Keratinocyte (primary cell): ENCODE data around the gene DOCK11. TPM values are rescaled to one million over a fixed set of nuclear protein-coding genes. Genes with fewer than 3 reads are reported as not detected.

Experiments
- DNase-seq: peaks from one replicate; pipeline ENCODE4 v3.0.0-alpha.2; 2011; ENCODE audit warnings: low read depth, missing footprints, low spot score
- FAIRE-seq: peaks from 2 replicates; lab custom pipeline; 2011; peaks lifted over from hg19 to GRCh38; lab: Jason Lieb, UNC
- H2AFZ ChIP-seq: 2 replicates; pipeline ENCODE4 v1.6.0; 2012; ENCODE audit warnings: low read length, control low read depth, inconsistent platforms; ENCODE audit not compliant: control insufficient read depth
- H3K27ac ChIP-seq: 2 replicates; pipeline ENCODE4 v1.5.1; 2011; ENCODE audit warnings: low read length; ENCODE audit not compliant: control insufficient read depth, insufficient read depth
- H3K27me3 ChIP-seq: 3 replicates; pipeline ENCODE4 v1.6.0; 2011; ENCODE audit warnings: low read length; ENCODE audit not compliant: control insufficient read depth, insufficient read depth; ENCODE audit errors: extremely low read depth
- H3K36me3 ChIP-seq, 2 experiments: 2 replicates in 1 of 2; 3 replicates in 1 of 2; pipeline ENCODE4 v1.5.1; 2011; ENCODE audit warnings: low read length in 2 of 2, mild to moderate bottlenecking in 1 of 2; ENCODE audit not compliant: control insufficient read depth in 2 of 2, insufficient read depth in 2 of 2; ENCODE audit errors: extremely low read depth in 1 of 2
- H3K4me1 ChIP-seq: 3 replicates; pipeline ENCODE4 v1.5.1; 2011; ENCODE audit warnings: low read length; ENCODE audit not compliant: control insufficient read depth, insufficient read depth; ENCODE audit errors: extremely low read depth
- H3K4me2 ChIP-seq: 3 replicates; pipeline ENCODE4 v1.6.0; 2011; ENCODE audit warnings: low read depth, low read length; ENCODE audit not compliant: control insufficient read depth, insufficient read depth; ENCODE audit errors: extremely low read depth
- H3K4me3 ChIP-seq, 3 experiments: fragments of 200-600 bp in 1 of 3; sonication (generic) in 1 of 3; 2 replicates in 2 of 3; 3 replicates in 1 of 3; pipeline ENCODE4 v1.5.1; 2011 to 2016; ENCODE audit warnings: low read length in 3 of 3, mild to moderate bottlenecking in 3 of 3, control low read depth in 2 of 3, inconsistent platforms in 1 of 3, low read depth in 1 of 3, mixed read lengths in 1 of 3, mixed run types in 1 of 3, moderate library complexity in 1 of 3; ENCODE audit not compliant: control insufficient read depth in 2 of 3, insufficient read depth in 2 of 3; ENCODE audit errors: extremely low read depth in 1 of 3
- H3K79me2 ChIP-seq: 2 replicates; pipeline ENCODE4 v1.6.0; 2012; ENCODE audit warnings: low read length; ENCODE audit not compliant: control insufficient read depth, insufficient read depth
- H3K9ac ChIP-seq: 3 replicates; pipeline ENCODE4 v1.6.0; 2011; ENCODE audit warnings: low read length; ENCODE audit not compliant: control insufficient read depth, insufficient read depth; ENCODE audit errors: extremely low read depth
- H3K9me1 ChIP-seq: 3 replicates; pipeline ENCODE4 v1.6.0; 2011; ENCODE audit warnings: low read length; ENCODE audit not compliant: control insufficient read depth, insufficient read depth; ENCODE audit errors: extremely low read depth
- H3K9me3 ChIP-seq: 2 replicates; pipeline ENCODE4 v1.5.1; 2012; ENCODE audit warnings: low read depth, low read length; ENCODE audit not compliant: control insufficient read depth
- H4K20me1 ChIP-seq: 3 replicates; pipeline ENCODE4 v1.6.0; 2011; ENCODE audit warnings: low read length; ENCODE audit not compliant: control insufficient read depth, insufficient read depth; ENCODE audit errors: extremely low read depth
- CTCF ChIP-seq, 3 experiments: IDR thresholded peaks in 1 of 3; conservative IDR thresholded peaks in 1 of 3; optimal IDR thresholded peaks in 1 of 3; 2 replicates in 2 of 3; 3 replicates in 1 of 3; pipeline versions ENCODE3 to v1.5.1; 2011; ENCODE audit warnings: low read length in 3 of 3, mild to moderate bottlenecking in 3 of 3, moderate library complexity in 2 of 3, control low read depth in 1 of 3, inconsistent platforms in 1 of 3; ENCODE audit not compliant: insufficient read depth in 2 of 3; ENCODE audit errors: extremely low read depth in 1 of 3
- EZH2 ChIP-seq: IDR thresholded peaks from one replicate; pipeline ENCODE4 v1.6.1; 2012; ENCODE audit warnings: inconsistent platforms, mild to moderate bottlenecking, low read length, moderate library complexity
- dilution Hi-C: fragments of 300-500 bp; cut with MboI; formaldehyde crosslinking; loops from one replicate; pipeline ENCODE4 v1.7.0; 2020; ENCODE audit warnings: low sequenced_read_pairs; ENCODE audit not compliant: extremely low pct_ligation_motif_present
- polyA plus RNA-seq, 5 experiments: library from polyadenylated mRNA; depleted of rRNA in 3 of 5; stranded (reverse) in 3 of 5; stranded (forward) in 1 of 5; unstranded in 1 of 5; fragments of >200 nt; gene quantifications; 1 replicate in 1 of 5; 2 replicates in 3 of 5; 3 replicates in 1 of 5; pipeline versions ENCODE4 v1.2.1 to v1.2.3, GENCODE V29; 2011 to 2012; ENCODE audit warnings: missing spikeins in 2 of 5, low read depth in 1 of 5, low replicate concordance in 1 of 5
- small RNA-seq, 3 experiments: library from RNA; depleted of rRNA; stranded (forward); fragments of <200 nt; gene quantifications; one replicate each; pipeline ENCODE3, GENCODE V24; 2012; ENCODE audit warnings: low read depth in 3 of 3, low replicate concordance in 1 of 3; ENCODE audit not compliant: insufficient read length in 3 of 3

DOCK11 gene
- polyA plus RNA-seq, 1 donor (not counting 4 experiments of a cell fraction or from before 2014, with no cell fraction given) = 4.6 TPM

- FAIRE-seq = no peak
Measured at GRCh38 chrX:118734909-118735308, 239.3 kb downstream of the DOCK11 start.

More at GRCh38 chrX:118734909-118735308, 239.3 kb downstream of the DOCK11 start:
- no peak overlapping the region for H3K4me2 ChIP-seq
- no peak overlapping the region for H3K27ac ChIP-seq
- no peak overlapping the region for H3K4me3 ChIP-seq
- TF ChIP-seq CTCF (optimal IDR thresholded peaks at IDR 0.05 in 1 of 3, IDR thresholded peaks at IDR 0.05 in 1 of 3, conservative IDR thresholded peaks at IDR 0.05 in 1 of 3; ENCODE audit: extremely low read depth in 1 of 3, insufficient read depth in 2 of 3, low read length in 3 of 3) (no peak), EZH2 (no peak)
- H3K27me3 ChIP-seq = no peaks in the 10 kb centered on the region
- no peak for DNase-seq
- H3K9me3 ChIP-seq = no peaks in the 10 kb centered on the region
- H4K20me1 ChIP-seq = no peaks in the 10 kb centered on the region
- H2AFZ ChIP-seq = no peak overlapping the region
- dilution Hi-C loops = no loop called here
- H3K9ac ChIP-seq = no peak overlapping the region
- H3K9me1 ChIP-seq = no peaks in the 10 kb centered on the region
- no peaks in the 10 kb centered on the region for H3K36me3 ChIP-seq
- H3K4me1 ChIP-seq = peaks cover 9% of the 10 kb centered on the region
- H3K79me2 ChIP-seq = peaks cover 4% of the 10 kb centered on the region

Small RNA genes within 50 kb of the gene (small RNA-seq; reads per million reads assigned to genes)
- gene RF00019 = 0 reads per million in 3 experiments

Other genes starting within 250 kb of the DOCK11 start
- gene WDR44, start 149.7 kb upstream of the DOCK11 start, polyA plus RNA-seq = 13.2 to 22.9 TPM (median 16.1 TPM) in 3 replicates
- 17.9 to 27.8 TPM (median 22.8 TPM) in 3 replicates for gene IL13RA1, start 231.8 kb downstream of the DOCK11 start, polyA plus RNA-seq